T-helper 1 cell treated with Interleukin-12 subunit alpha and Interleukin-12 subunit beta and Interleukin-4 antibody, amounts not matched to agents 30 μg/mL and 1 μg/mL, for 36 hours (primary cell): ENCODE data around the gene MYBPHL.
A peak's percentile ranks its signal among the peaks of the same experiment; 100 is the strongest.

Experiments used
- H3K27ac Mint-ChIP-seq: one replicate; pipeline ENCODE4 v1.8.0; 2021; ENCODE audit warnings: mild to moderate bottlenecking, mixed read lengths
- H3K27me3 Mint-ChIP-seq: one replicate; pipeline ENCODE4 v1.8.0; 2021; ENCODE audit warnings: low read depth, mixed read lengths
- H3K36me3 Mint-ChIP-seq: one replicate; pipeline ENCODE4 v1.8.0; 2021; ENCODE audit warnings: low read depth, mixed read lengths
- H3K4me1 Mint-ChIP-seq: one replicate; pipeline ENCODE4 v1.8.0; 2021; ENCODE audit warnings: low read depth, mixed read lengths
- H3K4me3 Mint-ChIP-seq: one replicate; pipeline ENCODE4 v1.8.0; 2021; ENCODE audit warnings: mild to moderate bottlenecking, moderate library complexity, mixed read lengths
- H3K9me3 Mint-ChIP-seq: one replicate; pipeline ENCODE4 v1.8.0; 2021; ENCODE audit warnings: mixed read lengths

Gene MYBPHL

GRCh38 chr1:109258481-109259466, 48.0 kb downstream of the MYBPHL start:
- Mint-ChIP-seq H3K36me3 (no peaks in the 10 kb centered on the region), H3K27ac (no peak overlapping the region), H3K27me3 (no peaks in the 10 kb centered on the region), H3K4me3 (no peak overlapping the region), H3K9me3 (no peaks in the 10 kb centered on the region), H3K4me1 (no peaks in the 10 kb centered on the region)

GRCh38 chr1:109257682-109258421, 49.0 kb downstream of the MYBPHL start:
- Mint-ChIP-seq H3K4me1 (no peaks in the 10 kb centered on the region), H3K36me3 (no peaks in the 10 kb centered on the region), H3K27ac (no peak overlapping the region), H3K27me3 (no peaks in the 10 kb centered on the region), H3K9me3 (no peaks in the 10 kb centered on the region), H3K4me3 (no peak overlapping the region)

- no peak overlapping the region for H3K27ac Mint-ChIP-seq
Measured at GRCh38 chr1:109256971-109257681, 49.7 kb downstream of the MYBPHL start.

GRCh38 chr1:109256085-109256484, 50.7 kb downstream of the MYBPHL start:
- no peaks in the 10 kb centered on the region for H3K36me3 Mint-ChIP-seq
- H3K27me3 Mint-ChIP-seq, result peaks cover 6% of the 10 kb centered on the region
- H3K27ac Mint-ChIP-seq, result peak overlapping the region; percentile 5
- no peaks in the 10 kb centered on the region for H3K9me3 Mint-ChIP-seq
- H3K4me3 Mint-ChIP-seq, result no peak overlapping the region
- no peaks in the 10 kb centered on the region for H3K4me1 Mint-ChIP-seq

More at GRCh38 chr1:109256971-109257681, 49.7 kb downstream of the MYBPHL start:
- Mint-ChIP-seq H3K9me3 (no peaks in the 10 kb centered on the region), H3K4me3 (no peak overlapping the region), H3K27me3 (no peaks in the 10 kb centered on the region), H3K4me1 (no peaks in the 10 kb centered on the region), H3K36me3 (no peaks in the 10 kb centered on the region)

GRCh38 chr1:109255678-109256077, 51.1 kb downstream of the MYBPHL start:
- Mint-ChIP-seq H3K4me3 (no peak overlapping the region), H3K27ac (no peak overlapping the region), H3K9me3 (no peaks in the 10 kb centered on the region), H3K36me3 (no peaks in the 10 kb centered on the region), H3K27me3 (peaks cover 9% of the 10 kb centered on the region), H3K4me1 (no peaks in the 10 kb centered on the region)

GRCh38 chr1:109255097-109255651, 51.6 kb downstream of the MYBPHL start:
- Mint-ChIP-seq H3K27me3 (peaks cover 11% of the 10 kb centered on the region), H3K9me3 (no peaks in the 10 kb centered on the region), H3K36me3 (no peaks in the 10 kb centered on the region), H3K27ac (no peak overlapping the region), H3K4me1 (no peaks in the 10 kb centered on the region), H3K4me3 (no peak overlapping the region)

GRCh38 chr1:109254621-109255096, 52.2 kb downstream of the MYBPHL start:
- no peaks in the 10 kb centered on the region for H3K4me1 Mint-ChIP-seq
- H3K4me3 Mint-ChIP-seq, result no peak overlapping the region
- H3K27me3 Mint-ChIP-seq, result peaks cover 11% of the 10 kb centered on the region
- no peaks in the 10 kb centered on the region for H3K36me3 Mint-ChIP-seq
- H3K27ac Mint-ChIP-seq, result no peak overlapping the region
- no peaks in the 10 kb centered on the region for H3K9me3 Mint-ChIP-seq

GRCh38 chr1:109253803-109254620, 52.8 kb downstream of the MYBPHL start:
- H3K4me1 Mint-ChIP-seq, result peaks cover 3% of the 10 kb centered on the region
- no peak overlapping the region for H3K27ac Mint-ChIP-seq
- H3K36me3 Mint-ChIP-seq, result no peaks in the 10 kb centered on the region
- H3K27me3 Mint-ChIP-seq, result peaks cover 14% of the 10 kb centered on the region
- H3K4me3 Mint-ChIP-seq, result no peak overlapping the region
- no peaks in the 10 kb centered on the region for H3K9me3 Mint-ChIP-seq

- Mint-ChIP-seq H3K36me3 (no peaks in the 10 kb centered on the region), H3K4me1 (peaks cover 4% of the 10 kb centered on the region), H3K27me3 (peaks cover 16% of the 10 kb centered on the region), H3K4me3 (no peak overlapping the region), H3K27ac (no peak overlapping the region), H3K9me3 (no peaks in the 10 kb centered on the region)
Measured at GRCh38 chr1:109252893-109253802, 53.7 kb downstream of the MYBPHL start.

- Mint-ChIP-seq H3K4me1 (peaks cover 4% of the 10 kb centered on the region), H3K27ac (no peak overlapping the region), H3K9me3 (no peaks in the 10 kb centered on the region), H3K4me3 (no peak overlapping the region), H3K36me3 (no peaks in the 10 kb centered on the region), H3K27me3 (peaks cover 16% of the 10 kb centered on the region)
Measured at GRCh38 chr1:109252167-109252892, 54.5 kb downstream of the MYBPHL start.

- H3K9me3 Mint-ChIP-seq, result no peaks in the 10 kb centered on the region
- H3K36me3 Mint-ChIP-seq, result no peaks in the 10 kb centered on the region
- no peak overlapping the region for H3K4me3 Mint-ChIP-seq
- no peak overlapping the region for H3K27ac Mint-ChIP-seq
- H3K27me3 Mint-ChIP-seq, result peaks cover 22% of the 10 kb centered on the region
- peaks cover 4% of the 10 kb centered on the region for H3K4me1 Mint-ChIP-seq
Measured at GRCh38 chr1:109251277-109252166, 55.3 kb downstream of the MYBPHL start.
